Type B pancreatic cell (in vitro differentiated cells): Measurements from ENCODE around the gene CAGE1. TPM values are rescaled to one million over a fixed set of nuclear protein-coding genes. Genes with fewer than 3 reads are reported as not detected.

ENCODE experiments used
- DNase-seq: peaks from one replicate; pipeline ENCODE4 v3.0.0; 2021; ENCODE audit warnings: mixed read lengths; ENCODE audit not compliant: unreplicated experiment; ENCODE audit errors: extremely low spot score
- H3K27ac Mint-ChIP-seq: 2 replicates; pipeline ENCODE4 v1.8.0; 2021; ENCODE audit warnings: mild to moderate bottlenecking, mixed read lengths
- H3K27me3 Mint-ChIP-seq: 2 replicates; pipeline ENCODE4 v1.8.0; 2021; ENCODE audit warnings: mixed read lengths
- H3K36me3 Mint-ChIP-seq: 2 replicates; pipeline ENCODE4 v1.8.0; 2021; ENCODE audit warnings: mixed read lengths
- H3K4me1 Mint-ChIP-seq: one replicate; pipeline ENCODE4 v1.8.0; 2021; ENCODE audit warnings: mixed read lengths; ENCODE audit not compliant: unreplicated experiment
- H3K4me3 Mint-ChIP-seq: 2 replicates; pipeline ENCODE4 v1.8.0; 2021; ENCODE audit warnings: mild to moderate bottlenecking, mixed read lengths
- H3K9me3 Mint-ChIP-seq: 2 replicates; pipeline ENCODE4 v1.8.0; 2021; ENCODE audit warnings: mixed read lengths
- long read RNA-seq: library from polyadenylated mRNA; unstranded; transcript quantifications from one replicate; pipeline ENCODE4 v2.0.0, GENCODE V29; 2020
- total RNA-seq: library from RNA; stranded (reverse); gene quantifications from 2 replicates; pipeline ENCODE4 v1.2.1, GENCODE V29; 2021; ENCODE audit warnings: low replicate concordance
- TF ChIP-seq, protein P1 (sequence below): fragments of 200-600 bp; sonication (generic); conservative IDR thresholded peaks from 2 replicates; pipeline ENCODE4 v1.5.0; 2021; ENCODE audit warnings: antibody characterized with exemption, mild to moderate bottlenecking

CAGE1 gene
- 0.19 TPM in 1 of 2 replicates, not detected in the other for total RNA-seq
- long read RNA-seq = 0 reads

DNA sequence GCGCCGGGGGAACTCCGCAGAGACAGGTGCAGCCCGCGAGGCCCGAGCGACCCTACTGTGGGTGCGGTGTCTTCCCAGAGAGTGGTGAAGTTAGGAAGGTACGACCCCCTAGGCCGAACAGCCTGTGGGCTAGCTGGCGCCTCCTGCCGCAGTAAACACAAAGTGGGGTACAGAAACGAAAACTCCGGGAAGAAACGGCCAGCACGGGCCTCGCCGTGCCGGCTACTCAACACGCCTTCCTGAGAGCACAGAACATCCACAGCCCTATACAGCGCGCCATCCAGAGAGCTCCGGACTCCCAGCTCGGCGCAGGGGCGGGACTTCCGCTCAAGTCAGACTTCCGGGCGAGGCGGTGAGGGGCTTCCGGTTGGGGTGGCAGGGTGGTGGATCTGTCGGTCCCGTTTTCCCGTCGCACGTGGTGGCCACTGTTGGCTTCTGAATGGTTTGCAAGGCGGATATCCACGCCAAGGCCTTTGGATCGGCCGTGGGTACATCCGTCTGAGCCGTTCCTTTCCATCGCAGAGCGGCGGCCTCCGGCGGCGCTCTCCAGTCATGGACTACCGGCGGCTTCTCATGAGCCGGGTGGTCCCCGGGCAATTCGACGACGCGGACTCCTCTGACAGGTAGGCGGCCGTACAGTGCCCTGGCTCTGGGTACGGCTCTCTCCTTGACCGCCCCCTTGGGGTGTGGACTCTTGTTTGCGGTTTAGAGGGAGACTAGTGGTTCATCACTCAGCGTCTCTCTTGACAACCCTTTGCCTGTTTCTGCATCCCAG is at the start of gene CAGE1, which contains the start of gene RIOK1:
Gene CAGE1 (minus strand): TSS at position 292 of the 775 bp plus-strand sequence. CDS start 2,569 bp downstream, outside the sequence.
Gene RIOK1 (plus strand): TSS at position 358 of the 775 bp plus-strand sequence. CDS start 195 bp downstream, at position 553.
- Mint-ChIP-seq H3K27ac (peak within 1 kb of the TSS; percentile 99), H3K27me3 (no peaks in the 10 kb centered on the region), H3K4me3 (peak within 1 kb of the TSS; percentile 96), H3K4me1 (peaks cover 32% of the 10 kb centered on the region), H3K9me3 (no peaks in the 10 kb centered on the region), H3K36me3 (peaks cover 3% of the 10 kb centered on the region)
- TF ChIP-seq, protein P1, sequence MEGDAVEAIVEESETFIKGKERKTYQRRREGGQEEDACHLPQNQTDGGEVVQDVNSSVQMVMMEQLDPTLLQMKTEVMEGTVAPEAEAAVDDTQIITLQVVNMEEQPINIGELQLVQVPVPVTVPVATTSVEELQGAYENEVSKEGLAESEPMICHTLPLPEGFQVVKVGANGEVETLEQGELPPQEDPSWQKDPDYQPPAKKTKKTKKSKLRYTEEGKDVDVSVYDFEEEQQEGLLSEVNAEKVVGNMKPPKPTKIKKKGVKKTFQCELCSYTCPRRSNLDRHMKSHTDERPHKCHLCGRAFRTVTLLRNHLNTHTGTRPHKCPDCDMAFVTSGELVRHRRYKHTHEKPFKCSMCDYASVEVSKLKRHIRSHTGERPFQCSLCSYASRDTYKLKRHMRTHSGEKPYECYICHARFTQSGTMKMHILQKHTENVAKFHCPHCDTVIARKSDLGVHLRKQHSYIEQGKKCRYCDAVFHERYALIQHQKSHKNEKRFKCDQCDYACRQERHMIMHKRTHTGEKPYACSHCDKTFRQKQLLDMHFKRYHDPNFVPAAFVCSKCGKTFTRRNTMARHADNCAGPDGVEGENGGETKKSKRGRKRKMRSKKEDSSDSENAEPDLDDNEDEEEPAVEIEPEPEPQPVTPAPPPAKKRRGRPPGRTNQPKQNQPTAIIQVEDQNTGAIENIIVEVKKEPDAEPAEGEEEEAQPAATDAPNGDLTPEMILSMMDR = peak; percentile 48
- peak; percentile 94 for DNase-seq

DNA sequence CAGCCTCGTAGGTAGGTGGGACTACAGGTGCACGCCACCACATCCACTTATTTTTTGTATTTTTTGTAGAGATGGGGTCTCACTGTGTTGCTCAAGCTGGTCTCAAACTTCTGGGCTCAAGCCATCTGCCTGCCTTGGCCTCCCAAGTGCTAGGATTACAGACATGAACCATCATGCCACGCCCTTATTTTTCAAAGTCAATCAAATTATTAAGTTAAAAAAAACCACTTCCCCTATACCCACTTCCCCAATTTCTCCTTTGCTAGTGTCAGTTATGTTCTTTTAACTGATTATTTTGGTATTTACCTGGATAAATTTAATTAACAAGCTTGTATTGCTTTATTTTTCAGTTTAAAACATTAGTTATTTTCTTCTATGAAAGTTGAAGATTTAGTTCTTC is 49.7 kb upstream of the CAGE1 start:
- Mint-ChIP-seq H3K27ac (peak overlapping the region; percentile 23), H3K4me1 (no peaks in the 10 kb centered on the region), H3K9me3 (peaks cover 3% of the 10 kb centered on the region), H3K4me3 (no peak overlapping the region), H3K27me3 (no peaks in the 10 kb centered on the region), H3K36me3 (no peaks in the 10 kb centered on the region)
- DNase-seq = no peak
- TF ChIP-seq, protein P1 = no peak

DNA sequence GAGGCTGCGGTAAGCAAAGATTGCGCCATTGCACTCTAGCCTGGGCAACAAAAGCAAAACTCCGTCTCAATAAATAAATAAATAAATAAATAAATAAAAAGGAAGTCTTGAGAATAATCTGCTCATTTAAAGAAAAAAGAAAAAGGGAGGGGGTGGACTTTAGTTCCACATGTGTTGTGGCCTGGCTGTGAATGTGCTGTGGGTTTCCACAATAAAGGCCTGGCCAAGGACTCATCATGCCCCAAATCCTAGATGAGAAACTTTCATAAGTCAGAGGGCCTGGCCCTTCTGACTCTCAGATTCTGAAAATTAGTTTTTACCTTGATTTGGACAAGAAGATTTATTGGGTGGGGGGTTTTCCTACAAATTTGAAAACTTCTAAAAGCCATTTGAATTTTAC is 48.5 kb upstream of the CAGE1 start:
- H3K9me3 Mint-ChIP-seq = peaks cover 3% of the 10 kb centered on the region
- no peak overlapping the region for H3K4me3 Mint-ChIP-seq
- H3K36me3 Mint-ChIP-seq = no peaks in the 10 kb centered on the region
- H3K4me1 Mint-ChIP-seq = no peaks in the 10 kb centered on the region
- TF ChIP-seq, protein P1 = no peak
- no peak for DNase-seq
- H3K27ac Mint-ChIP-seq = no peak overlapping the region
- H3K27me3 Mint-ChIP-seq = no peaks in the 10 kb centered on the region

DNA sequence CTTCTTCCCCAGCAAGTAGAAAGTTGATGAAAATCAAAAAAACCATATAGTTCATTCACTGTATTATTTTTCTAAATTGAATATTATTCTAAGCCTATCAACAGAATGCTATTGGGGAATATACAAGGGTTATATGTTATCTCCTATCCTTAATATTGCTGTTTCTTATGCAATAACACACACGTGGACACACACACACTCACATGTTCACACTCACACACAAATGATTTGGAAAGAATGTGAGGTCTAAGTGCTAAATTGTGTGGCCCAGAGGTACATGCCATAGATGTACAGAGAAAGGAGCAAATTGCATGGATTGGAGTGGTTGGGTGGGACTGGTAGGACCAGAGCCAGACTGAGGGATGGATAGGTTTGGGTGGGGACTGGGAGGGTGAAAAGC is 45.1 kb upstream of the CAGE1 start:
- H3K27ac Mint-ChIP-seq = no peak overlapping the region
- no peaks in the 10 kb centered on the region for H3K9me3 Mint-ChIP-seq
- H3K36me3 Mint-ChIP-seq = no peaks in the 10 kb centered on the region
- TF ChIP-seq, protein P1 = no peak
- no peak for DNase-seq
- no peaks in the 10 kb centered on the region for H3K27me3 Mint-ChIP-seq
- H3K4me1 Mint-ChIP-seq = peaks cover 14% of the 10 kb centered on the region
- H3K4me3 Mint-ChIP-seq = no peak overlapping the region

DNA sequence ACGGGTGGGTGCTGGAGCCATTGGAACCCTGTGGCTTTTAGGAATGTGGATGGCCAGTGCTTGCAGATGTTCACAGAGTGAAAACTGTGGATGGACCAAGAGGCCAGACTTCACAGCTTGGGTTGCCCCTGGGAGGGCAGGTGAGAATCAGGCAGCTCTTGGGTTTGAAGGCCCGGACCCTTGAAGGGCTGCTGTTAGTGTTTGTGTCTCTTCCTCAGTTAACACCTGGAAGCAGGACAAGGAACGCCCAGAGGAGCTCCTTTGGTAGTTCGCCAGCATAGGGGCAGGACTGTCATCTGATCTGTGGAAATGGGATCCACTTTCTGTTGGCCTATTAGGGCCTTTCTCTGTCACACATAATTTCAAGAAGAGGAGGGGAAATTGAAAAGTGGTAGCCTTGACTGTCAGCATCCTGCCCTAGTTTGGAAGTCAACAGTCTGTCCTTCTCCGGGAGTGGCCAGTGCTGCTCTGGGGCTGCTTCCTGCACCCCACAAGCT is 43.6 kb upstream of the CAGE1 start:
- TF ChIP-seq, protein P1 = no peak
- Mint-ChIP-seq H3K27me3 (no peaks in the 10 kb centered on the region), H3K27ac (no peak overlapping the region), H3K9me3 (no peaks in the 10 kb centered on the region), H3K4me3 (no peak overlapping the region), H3K36me3 (no peaks in the 10 kb centered on the region), H3K4me1 (peaks cover 14% of the 10 kb centered on the region)
- DNase-seq = no peak
